DND-41 (cell line): ENCODE data around the gene CHN1.

Source experiments
- ATAC-seq: fragments of 200-7000 bp; cut with Tn5 transposase; 3 replicates; pipeline ENCODE4 v1.9.1; 2021; ENCODE audit warnings: low read depth; ENCODE audit not compliant: insufficient read depth
- DNase-seq: peaks from one replicate; pipeline ENCODE4 v3.0.0-alpha.2; 2020
- H2AFZ ChIP-seq: 2 replicates; pipeline ENCODE4 v1.6.0; 2012; ENCODE audit warnings: low read depth, low read length
- H3K27ac ChIP-seq: 2 replicates; pipeline ENCODE4 v1.5.1; 2012; ENCODE audit warnings: low read length, inconsistent platforms
- H3K27me3 ChIP-seq: fragments of 200-600 bp; sonication (generic); 2 replicates; pipeline ENCODE4 v1.6.0; 2012; ENCODE audit warnings: low read length, mild to moderate bottlenecking, inconsistent platforms; ENCODE audit not compliant: insufficient read depth, poor library complexity
- H3K36me3 ChIP-seq: 2 replicates; pipeline ENCODE4 v1.5.1; 2012; ENCODE audit warnings: low read length, inconsistent platforms; ENCODE audit not compliant: insufficient read depth
- H3K4me1 ChIP-seq: 2 replicates; pipeline ENCODE4 v1.5.1; 2012; ENCODE audit warnings: mild to moderate bottlenecking, low read length; ENCODE audit not compliant: insufficient read depth
- H3K4me2 ChIP-seq: 2 replicates; pipeline ENCODE4 v1.6.0; 2012; ENCODE audit warnings: mild to moderate bottlenecking, moderate library complexity, low read length, inconsistent platforms; ENCODE audit not compliant: insufficient read depth
- H3K4me3 ChIP-seq, 2 experiments: fragments of 200-600 bp in 1 of 2; shearing (Covaris generic) in 1 of 2; 2 replicates each; pipeline ENCODE4 v1.5.1; 2012 to 2016; ENCODE audit warnings: inconsistent platforms in 2 of 2, low read length in 2 of 2, mild to moderate bottlenecking in 2 of 2, low read depth in 1 of 2, moderate library complexity in 1 of 2
- H3K79me2 ChIP-seq: 2 replicates; pipeline ENCODE4 v1.6.0; 2012; ENCODE audit warnings: low read length, inconsistent platforms; ENCODE audit not compliant: insufficient read depth
- H3K9ac ChIP-seq: 2 replicates; pipeline ENCODE4 v1.6.0; 2012; ENCODE audit warnings: low read depth, mild to moderate bottlenecking, inconsistent platforms, low read length, moderate library complexity
- H3K9me3 ChIP-seq: 2 replicates; pipeline ENCODE4 v1.5.1; 2012; ENCODE audit warnings: low read length, moderate library complexity, mild to moderate bottlenecking, inconsistent platforms; ENCODE audit not compliant: insufficient read depth, severe bottlenecking
- H4K20me1 ChIP-seq: 2 replicates; pipeline ENCODE4 v1.6.0; 2012; ENCODE audit warnings: low read length; ENCODE audit not compliant: insufficient read depth
- EZH2 ChIP-seq: IDR thresholded peaks from 3 replicates; pipeline ENCODE4 v1.6.1; 2012; ENCODE audit warnings: borderline replicate concordance, low read depth, mild to moderate bottlenecking, moderate library complexity, low read length, inconsistent platforms; ENCODE audit not compliant: severe bottlenecking
- TF ChIP-seq, protein P1 (sequence below): IDR thresholded peaks from 2 replicates; pipeline ENCODE4 v1.5.1; 2012; ENCODE audit warnings: borderline replicate concordance, low read length, moderate library complexity, mild to moderate bottlenecking; ENCODE audit not compliant: poor library complexity, severe bottlenecking; ENCODE audit errors: extremely low read depth

Gene CHN1

DNA sequence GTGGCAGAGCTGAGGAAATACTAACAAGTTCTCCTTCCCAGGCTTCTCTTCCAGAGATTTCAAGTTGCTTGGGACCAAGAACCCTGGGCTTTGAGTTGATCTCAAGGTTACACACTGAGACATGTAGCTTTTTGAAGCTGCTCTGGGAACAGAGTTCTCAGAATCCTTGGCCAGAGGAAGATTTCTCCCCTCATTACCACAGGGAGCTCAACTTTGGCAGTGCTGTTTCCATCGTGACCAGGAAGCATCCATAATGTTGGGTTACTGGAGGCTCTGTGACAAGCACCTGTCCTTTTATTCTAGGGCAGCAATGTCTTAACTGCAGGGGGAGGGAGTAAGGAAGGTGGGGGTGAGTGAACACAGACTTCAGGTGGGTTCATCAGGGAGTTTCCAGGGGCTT is 199.4 kb downstream of the CHN1 start:
- no peak for ATAC-seq
- H4K20me1 ChIP-seq: no peaks in the 10 kb centered on the region
- H3K27ac ChIP-seq: no peak overlapping the region
- DNase-seq: no peak
- no peak overlapping the region for H2AFZ ChIP-seq
- H3K4me1 ChIP-seq: no peaks in the 10 kb centered on the region
- no peak overlapping the region for H3K4me2 ChIP-seq
- no peak overlapping the region for H3K9ac ChIP-seq
- TF ChIP-seq, protein P1, sequence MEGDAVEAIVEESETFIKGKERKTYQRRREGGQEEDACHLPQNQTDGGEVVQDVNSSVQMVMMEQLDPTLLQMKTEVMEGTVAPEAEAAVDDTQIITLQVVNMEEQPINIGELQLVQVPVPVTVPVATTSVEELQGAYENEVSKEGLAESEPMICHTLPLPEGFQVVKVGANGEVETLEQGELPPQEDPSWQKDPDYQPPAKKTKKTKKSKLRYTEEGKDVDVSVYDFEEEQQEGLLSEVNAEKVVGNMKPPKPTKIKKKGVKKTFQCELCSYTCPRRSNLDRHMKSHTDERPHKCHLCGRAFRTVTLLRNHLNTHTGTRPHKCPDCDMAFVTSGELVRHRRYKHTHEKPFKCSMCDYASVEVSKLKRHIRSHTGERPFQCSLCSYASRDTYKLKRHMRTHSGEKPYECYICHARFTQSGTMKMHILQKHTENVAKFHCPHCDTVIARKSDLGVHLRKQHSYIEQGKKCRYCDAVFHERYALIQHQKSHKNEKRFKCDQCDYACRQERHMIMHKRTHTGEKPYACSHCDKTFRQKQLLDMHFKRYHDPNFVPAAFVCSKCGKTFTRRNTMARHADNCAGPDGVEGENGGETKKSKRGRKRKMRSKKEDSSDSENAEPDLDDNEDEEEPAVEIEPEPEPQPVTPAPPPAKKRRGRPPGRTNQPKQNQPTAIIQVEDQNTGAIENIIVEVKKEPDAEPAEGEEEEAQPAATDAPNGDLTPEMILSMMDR: no peak
- no peak for TF ChIP-seq EZH2
- no peaks in the 10 kb centered on the region; the same call in 1 of the 2 replicates for H3K36me3 ChIP-seq
- no peak overlapping the region for H3K4me3 ChIP-seq
- H3K27me3 ChIP-seq: no peaks in the 10 kb centered on the region
- no peaks in the 10 kb centered on the region for H3K79me2 ChIP-seq
- H3K9me3 ChIP-seq: no peaks in the 10 kb centered on the region

DNA sequence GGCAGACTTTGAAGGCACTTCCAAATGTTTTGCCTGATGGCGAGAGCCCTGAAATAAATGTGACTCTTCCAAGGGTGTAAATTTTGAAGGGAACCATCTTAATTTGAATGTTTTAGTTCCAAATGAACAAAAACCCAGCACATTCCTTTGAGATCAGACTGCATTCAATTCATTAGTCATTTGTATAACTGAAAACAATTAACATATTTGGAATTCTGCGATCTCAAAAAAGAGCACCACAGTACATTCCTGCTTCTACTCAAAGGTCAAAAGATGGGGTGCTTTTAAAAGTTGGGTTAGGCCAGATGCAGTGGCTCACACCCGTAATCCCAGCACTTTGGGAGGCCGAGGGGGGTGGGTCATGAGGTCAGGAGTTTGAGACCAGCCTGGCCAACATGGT is 202.7 kb downstream of the CHN1 start:
- H3K27ac ChIP-seq: no peak overlapping the region
- no peak overlapping the region for H3K4me3 ChIP-seq
- H4K20me1 ChIP-seq: no peaks in the 10 kb centered on the region
- no peaks in the 10 kb centered on the region for H3K27me3 ChIP-seq
- no peaks in the 10 kb centered on the region for H3K9me3 ChIP-seq
- DNase-seq (no peak), ATAC-seq (no peak)
- no peaks in the 10 kb centered on the region for H3K4me1 ChIP-seq
- H3K36me3 ChIP-seq: peaks cover 5% of the 10 kb centered on the region; the same call in 1 of the 2 replicates
- H3K4me2 ChIP-seq: no peak overlapping the region
- no peak overlapping the region for H2AFZ ChIP-seq
- no peak for TF ChIP-seq EZH2
- TF ChIP-seq, protein P1: no peak
- H3K9ac ChIP-seq: no peak overlapping the region
- H3K79me2 ChIP-seq: no peaks in the 10 kb centered on the region

DNA sequence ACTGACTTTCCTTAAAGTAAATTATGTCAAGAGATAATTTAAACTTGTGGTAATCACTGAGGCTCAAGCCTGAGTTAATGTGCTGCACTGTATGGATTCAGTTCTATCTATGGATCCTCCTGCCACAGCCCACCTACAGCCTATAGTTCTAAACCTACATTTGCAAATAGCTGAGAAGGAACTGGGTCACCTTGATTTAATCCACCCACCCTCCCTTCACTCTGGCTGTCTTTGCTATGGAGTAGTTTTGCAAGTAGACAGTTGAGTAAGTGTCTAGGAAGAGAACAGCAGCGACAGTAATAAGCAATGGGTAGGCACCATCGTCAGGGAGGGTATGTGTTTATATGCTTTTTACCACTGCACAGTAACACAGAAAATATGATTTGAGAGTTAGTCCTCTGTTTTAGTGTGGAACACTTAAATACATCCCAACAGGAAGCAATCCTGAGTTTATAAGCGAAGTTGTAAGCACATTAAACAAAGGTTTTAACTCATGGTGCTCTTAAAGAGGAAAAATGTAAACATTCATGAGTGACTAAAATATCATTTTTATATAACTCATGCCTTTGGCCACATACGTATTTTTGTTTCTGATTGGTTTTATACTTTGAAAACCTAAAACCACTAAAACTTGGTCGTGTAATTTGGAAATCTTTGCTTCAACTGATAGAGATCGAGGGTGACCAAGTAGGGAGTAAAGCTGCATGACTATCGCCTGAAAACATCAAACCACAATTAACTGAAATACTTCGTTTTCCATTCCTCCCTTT is 204.6 kb downstream of the CHN1 start:
- DNase-seq (no peak), ATAC-seq (no peak)
- Histone ChIP-seq H3K27ac (no peak overlapping the region), H3K4me3 (no peak overlapping the region), H3K79me2 (no peaks in the 10 kb centered on the region), H3K36me3 (peaks cover 5% of the 10 kb centered on the region; the same call in 1 of the 2 replicates), H2AFZ (no peak overlapping the region), H3K4me2 (no peak overlapping the region), H3K9ac (no peak overlapping the region), H3K27me3 (no peaks in the 10 kb centered on the region), H3K4me1 (no peaks in the 10 kb centered on the region), H4K20me1 (no peaks in the 10 kb centered on the region), H3K9me3 (no peaks in the 10 kb centered on the region)
- TF ChIP-seq EZH2: no peak
- TF ChIP-seq, protein P1: no peak

DNA sequence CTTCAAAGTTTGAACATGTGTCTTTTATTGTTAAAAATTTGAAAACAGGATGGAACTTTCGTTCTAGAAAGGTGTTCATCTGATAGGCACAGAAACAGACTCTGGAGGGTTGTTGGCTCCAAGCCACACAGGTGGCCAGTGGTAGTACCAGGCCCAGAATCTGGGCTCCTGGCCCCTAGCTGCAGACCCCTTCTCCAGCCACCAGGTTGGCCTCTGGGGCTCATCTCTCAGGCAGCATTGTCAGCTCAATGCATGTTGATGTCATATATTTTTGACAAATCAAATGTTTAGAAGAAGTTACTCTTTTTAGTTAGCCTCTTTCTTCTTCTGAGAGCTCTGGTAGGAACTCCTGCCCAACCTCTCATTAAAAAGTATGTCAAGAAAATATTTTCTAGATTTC is 206.4 kb downstream of the CHN1 start:
- Histone ChIP-seq H3K4me2 (no peak overlapping the region), H3K9ac (no peak overlapping the region)

More for the DNA sequence above, 206.4 kb downstream of the CHN1 start:
- TF ChIP-seq EZH2: no peak
- TF ChIP-seq, protein P1: no peak
- Histone ChIP-seq H3K27ac (no peak overlapping the region), H4K20me1 (no peaks in the 10 kb centered on the region), H3K27me3 (no peaks in the 10 kb centered on the region), H2AFZ (no peak overlapping the region), H3K36me3 (peaks cover 5% of the 10 kb centered on the region; the same call in 1 of the 2 replicates), H3K9me3 (no peaks in the 10 kb centered on the region), H3K4me1 (no peaks in the 10 kb centered on the region), H3K4me3 (no peak overlapping the region), H3K79me2 (no peaks in the 10 kb centered on the region)
- ATAC-seq (no peak), DNase-seq (no peak)
